ENCODE data around the gene ZNF579. TPM values are rescaled to one million over a fixed set of nuclear protein-coding genes. Genes with fewer than 3 reads are reported as not detected.

ZNF579 gene
- total and polyA plus RNA-seq, 9 of the 15 experiments (the other 6 are each of a cell fraction or from before 2014, with no cell fraction given): 0.06 to 15.9 (median 1.6) TPM

DNA sequence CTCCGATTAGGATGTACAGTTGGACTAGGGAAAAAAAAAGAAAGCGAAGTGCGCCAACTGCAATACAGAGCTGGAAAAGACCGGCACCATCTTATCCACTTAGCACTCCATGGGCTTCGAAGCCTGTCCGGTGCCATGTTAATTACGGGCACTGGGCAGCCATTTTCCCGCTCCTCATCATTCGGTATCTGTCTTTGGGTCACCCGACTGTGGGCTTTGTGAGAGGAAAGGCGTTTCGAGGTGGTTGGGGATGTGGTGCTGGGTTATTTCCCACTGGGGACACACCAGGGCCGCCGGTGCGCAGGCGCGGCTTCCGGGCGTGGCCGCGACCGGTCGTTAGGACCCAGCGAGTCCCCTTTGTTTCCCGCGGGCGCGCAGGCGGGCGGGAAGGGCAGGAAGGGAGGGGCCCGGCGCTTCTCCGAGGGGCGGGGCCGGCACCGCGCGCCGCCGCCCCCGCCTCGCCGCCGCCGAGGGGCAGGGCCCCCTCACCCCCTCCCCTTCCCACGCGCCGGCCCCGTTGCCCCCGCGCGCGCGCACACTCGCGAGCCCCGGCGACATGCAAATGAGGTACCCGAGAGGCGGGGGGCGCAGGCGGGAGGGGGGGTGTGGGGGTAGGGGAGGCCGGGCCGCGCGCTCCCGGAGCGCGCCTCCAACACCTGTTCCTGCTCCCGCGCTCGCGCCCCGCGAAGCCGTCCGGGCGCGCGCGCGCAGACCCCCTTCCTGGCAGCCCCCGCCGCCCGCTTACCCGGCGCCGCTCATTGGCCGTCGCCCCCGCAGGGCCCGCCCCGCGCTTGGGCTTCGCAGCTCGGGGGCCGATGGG is 19.4 kb upstream of the ZNF579 start, which contains the start of gene ZNF524 (continued):
- TF ChIP-seq BCLAF1 (IDR thresholded peaks at IDR 0.05; ENCODE audit: borderline replicate concordance in 1 of 2, control insufficient read depth in 1 of 2, low read depth in 2 of 2, low read length in 1 of 2) (no peak), PHF8 (IDR thresholded peaks at IDR 0.05; ENCODE audit: borderline replicate concordance, low read length) (peak; percentile 44; the same call in 1 of the 2 replicates), SAP30 (IDR thresholded peaks at IDR 0.05; ENCODE audit: borderline replicate concordance, insufficient read depth, low read depth, low read length, poor library complexity, severe bottlenecking) (peak; percentile 91), NUFIP1 (IDR thresholded peaks at IDR 0.05; ENCODE audit: partially characterized antibody) (no peak), NFE2L1 (tag; IDR thresholded peaks at IDR 0.05; ENCODE audit: borderline replicate concordance, low read depth) (no peak), ZBTB43 (CRISPR knock-in tag; IDR thresholded peaks at IDR 0.05) (no peak), POLR2AphosphoS2 (IDR thresholded peaks at IDR 0.05; ENCODE audit: low read length) (no peak), MAFG (tag; conservative IDR thresholded peaks at IDR 0.05) (no peak), TSHZ1 (CRISPR knock-in tag; IDR thresholded peaks at IDR 0.05) (no peak), SMAD2 (IDR thresholded peaks at IDR 0.05; ENCODE audit: low read depth, low read length) (no peak), ZNF384 (IDR thresholded peaks at IDR 0.05; ENCODE audit: low read depth, low read length) (0 out of 2 replicates have a peak, but pooled peaks have one; percentile 15), NBN (IDR thresholded peaks at IDR 0.05; ENCODE audit: low read depth) (no peak), ADNP (tag; IDR thresholded peaks at IDR 0.05) (no peak), ZNF239 (CRISPR knock-in tag; IDR thresholded peaks at IDR 0.05) (no peak), ZNF696 (CRISPR knock-in tag; conservative IDR thresholded peaks at IDR 0.05) (no peak), CREB1 (IDR thresholded peaks at IDR 0.05) (no peak), CREB1 (CRISPR knock-in tag; IDR thresholded peaks at IDR 0.05) (no peak)
- TF ChIP-seq, protein P1, sequence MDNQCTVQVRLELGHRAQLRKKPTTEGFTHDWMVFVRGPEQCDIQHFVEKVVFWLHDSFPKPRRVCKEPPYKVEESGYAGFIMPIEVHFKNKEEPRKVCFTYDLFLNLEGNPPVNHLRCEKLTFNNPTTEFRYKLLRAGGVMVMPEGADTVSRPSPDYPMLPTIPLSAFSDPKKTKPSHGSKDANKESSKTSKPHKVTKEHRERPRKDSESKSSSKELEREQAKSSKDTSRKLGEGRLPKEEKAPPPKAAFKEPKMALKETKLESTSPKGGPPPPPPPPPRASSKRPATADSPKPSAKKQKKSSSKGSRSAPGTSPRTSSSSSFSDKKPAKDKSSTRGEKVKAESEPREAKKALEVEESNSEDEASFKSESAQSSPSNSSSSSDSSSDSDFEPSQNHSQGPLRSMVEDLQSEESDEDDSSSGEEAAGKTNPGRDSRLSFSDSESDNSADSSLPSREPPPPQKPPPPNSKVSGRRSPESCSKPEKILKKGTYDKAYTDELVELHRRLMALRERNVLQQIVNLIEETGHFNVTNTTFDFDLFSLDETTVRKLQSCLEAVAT (IDR thresholded peaks at IDR 0.05): peak in 1 of 2 experiments; percentile 90; a peak in 2 of 4 replicates

Data from K562 (cell line).